Skeletal muscle tissue (tissue), 4 donors: ENCODE results near the gene PDCD1. TPM values are rescaled to one million over a fixed set of nuclear protein-coding genes. Genes with fewer than 3 reads are reported as not detected.
A peak's percentile ranks its signal among the peaks of the same experiment; 100 is the strongest.

Experiments used
- H3K27ac ChIP-seq: one replicate; pipeline ENCODE4 v1.7.0; 2013; ENCODE audit warnings: mild to moderate bottlenecking, low read depth, low read length, inconsistent platforms
- H3K27me3 ChIP-seq, 3 donors: one replicate each; pipeline ENCODE4 v1.7.0; 2013; ENCODE audit warnings: low read length in 3 of 3; ENCODE audit not compliant: control insufficient read depth in 3 of 3, insufficient read depth in 3 of 3
- H3K36me3 ChIP-seq, 3 donors: one replicate each; pipeline ENCODE4 v1.7.0; 2013; ENCODE audit warnings: low read length in 3 of 3; ENCODE audit not compliant: control insufficient read depth in 3 of 3, insufficient read depth in 3 of 3
- H3K4me1 ChIP-seq, 3 donors: one replicate each; pipeline ENCODE4 v1.7.0; 2013; ENCODE audit warnings: low read length in 3 of 3, mild to moderate bottlenecking in 3 of 3; ENCODE audit not compliant: control insufficient read depth in 3 of 3, insufficient read depth in 3 of 3
- H3K4me3 ChIP-seq, 3 donors: one replicate each; pipeline ENCODE4 v1.7.0; 2013; ENCODE audit warnings: low read length in 3 of 3
- H3K9ac ChIP-seq, 3 donors: one replicate each; pipeline ENCODE4 v1.7.0; 2013; ENCODE audit warnings: low read length in 3 of 3, mild to moderate bottlenecking in 3 of 3, moderate library complexity in 2 of 3, low read depth in 1 of 3
- H3K9me3 ChIP-seq, 3 donors: one replicate each; pipeline ENCODE4 v1.7.0; 2013; ENCODE audit warnings: low read length in 3 of 3; ENCODE audit not compliant: control insufficient read depth in 3 of 3
- total RNA-seq: library from RNA; depleted of rRNA; stranded (reverse); fragments of >200 nt; gene quantifications from one replicate; pipeline ENCODE4 v1.2.3, GENCODE V29; 2014
- donor health status: Osteomylitis.

The PDCD1 gene
- total RNA-seq, 1 donor from 2014 or later, result not detected

GRCh38 chr2:241813644-241814392, 44.9 kb downstream of the PDCD1 start:
- Histone ChIP-seq H3K27me3 (peaks cover 0 to 3% (median 1%) of the 10 kb centered on the region in 3 donors), H3K4me3 (no peak overlapping the region), H3K9ac (no peak overlapping the region), H3K9me3 (no peaks in the 10 kb centered on the region), H3K36me3 (no peaks in the 10 kb centered on the region), H3K27ac (no peak overlapping the region), H3K4me1 (peaks cover 11 to 33% (median 23%) of the 10 kb centered on the region in 3 donors)

- no peak overlapping the region for H3K9ac ChIP-seq
- no peaks in the 10 kb centered on the region for H3K36me3 ChIP-seq
- H3K27ac ChIP-seq, result no peak overlapping the region
- H3K9me3 ChIP-seq, result no peaks in the 10 kb centered on the region
- peaks cover 17 to 40% (median 24%) of the 10 kb centered on the region in 3 donors for H3K4me1 ChIP-seq
- no peak overlapping the region for H3K4me3 ChIP-seq
- H3K27me3 ChIP-seq, result peaks cover 0 to 3% (median 0%) of the 10 kb centered on the region in 3 donors
These were observed 45.7 kb downstream of the PDCD1 start for GRCh38 chr2:241812730-241813643.

- Histone ChIP-seq H3K9ac (peak overlapping the region in 1 of 3 donors; percentile 40), H3K4me3 (no peak overlapping the region), H3K36me3 (no peaks in the 10 kb centered on the region), H3K27ac (no peak overlapping the region), H3K9me3 (no peaks in the 10 kb centered on the region), H3K27me3 (peaks cover 0 to 3% (median 0%) of the 10 kb centered on the region in 3 donors), H3K4me1 (peaks cover 17 to 40% (median 24%) of the 10 kb centered on the region in 3 donors)
These were observed 46.6 kb downstream of the PDCD1 start for GRCh38 chr2:241811952-241812729.

GRCh38 chr2:241811201-241811951, 47.3 kb downstream of the PDCD1 start:
- peaks cover 0 to 3% (median 0%) of the 10 kb centered on the region in 3 donors for H3K27me3 ChIP-seq
- H3K36me3 ChIP-seq, result no peaks in the 10 kb centered on the region
- H3K4me3 ChIP-seq, result peak overlapping the region in 1 of 3 donors; percentile 52
- peak overlapping the region in 1 of 3 donors; percentile 75 for H3K9ac ChIP-seq
- H3K27ac ChIP-seq, result no peak overlapping the region
- H3K4me1 ChIP-seq, result peaks cover 17 to 40% (median 24%) of the 10 kb centered on the region in 3 donors
- H3K9me3 ChIP-seq, result no peaks in the 10 kb centered on the region

- Histone ChIP-seq H3K9ac (peak overlapping the region in 1 of 3 donors; percentile 75), H3K4me1 (peaks cover 17 to 40% (median 24%) of the 10 kb centered on the region in 3 donors), H3K36me3 (no peaks in the 10 kb centered on the region), H3K27ac (no peak overlapping the region), H3K9me3 (no peaks in the 10 kb centered on the region), H3K4me3 (peak overlapping the region in 1 of 3 donors; percentile 52), H3K27me3 (peaks cover 0 to 3% (median 0%) of the 10 kb centered on the region in 3 donors)
These were observed 48.1 kb downstream of the PDCD1 start for GRCh38 chr2:241810307-241811200.

GRCh38 chr2:241809383-241810306, 49.0 kb downstream of the PDCD1 start:
- H3K4me3 ChIP-seq, result peak overlapping the region in 1 of 3 donors; percentile 54
- H3K27ac ChIP-seq, result no peak overlapping the region
- H3K4me1 ChIP-seq, result peaks cover 21 to 44% (median 27%) of the 10 kb centered on the region in 3 donors

GRCh38 chr2:241808721-241809382, 49.8 kb downstream of the PDCD1 start, which contains the start of gene NEU4:
TSS of gene NEU4 (plus strand) at chr2:241809193. CDS start at chr2:241814485, 5,292 bp downstream.
- no peaks in the 10 kb centered on the region for H3K36me3 ChIP-seq
- peaks cover 29 to 51% (median 35%) of the 10 kb centered on the region in 3 donors for H3K4me1 ChIP-seq
- H3K9me3 ChIP-seq, result no peaks in the 10 kb centered on the region
- no peak within 1 kb of the TSS for H3K27ac ChIP-seq
- peak within 1 kb of the TSS in 1 of 3 donors; percentile 54 for H3K4me3 ChIP-seq
- peaks cover 10 to 12% (median 11%) of the 10 kb centered on the region in 3 donors for H3K27me3 ChIP-seq
- peak within 1 kb of the TSS in 2 of 3 donors; percentile 33 to 75 for H3K9ac ChIP-seq

More at GRCh38 chr2:241809383-241810306, 49.0 kb downstream of the PDCD1 start:
- Histone ChIP-seq H3K27me3 (peaks cover 3 to 5% (median 3%) of the 10 kb centered on the region in 3 donors), H3K9me3 (no peaks in the 10 kb centered on the region), H3K36me3 (no peaks in the 10 kb centered on the region), H3K9ac (peak overlapping the region in 2 of 3 donors; percentile 33 to 75)
